ENCODE measurements around the gene RELT. TPM values are rescaled to one million over a fixed set of nuclear protein-coding genes. Genes with fewer than 3 reads are reported as not detected.

Gene RELT
- total and polyA plus RNA-seq, 2 donors, result 9.9 to 10.4 TPM

- no peaks in the 10 kb centered on the region for H3K4me1 ChIP-seq (ENCODE audit: control insufficient read depth in 2 of 2, insufficient read depth in 2 of 2, low read length in 2 of 2)
- no peak overlapping the region for H3K27ac ChIP-seq (ENCODE audit: low read depth in 1 of 2, low read length in 1 of 2)
- no peaks in the 10 kb centered on the region for H3K36me3 ChIP-seq (ENCODE audit: control insufficient read depth in 2 of 2, insufficient read depth in 2 of 2, low read length in 1 of 2)
- 95% methylated on average over 2 of the region's 2 CpGs for WGBS
- no peaks in the 10 kb centered on the region for H3K9me3 ChIP-seq (ENCODE audit: control insufficient read depth in 2 of 2, insufficient read depth in 1 of 2, low read length in 1 of 2)
- DNase-seq (ENCODE audit: low read depth in 6 of 9, low spot score in 9 of 9), result no peak
- H3K4me3 ChIP-seq (ENCODE audit: low read length in 2 of 2), result no peak overlapping the region
- H3K27me3 ChIP-seq (ENCODE audit: control insufficient read depth in 2 of 2, insufficient read depth in 1 of 2, low read length in 1 of 2), result no peaks in the 10 kb centered on the region
Measured at GRCh38 chr11:73446766-73447165, 70.6 kb downstream of the RELT start.

Other genes with a start within 250 kb of the RELT start
- gene FCHSD2, start 234.1 kb upstream of the RELT start, total RNA-seq, result 12.5 TPM
- gene FCHSD2, start 234.1 kb upstream of the RELT start, polyA plus RNA-seq, result 22.3 TPM
- 0.52 TPM for gene P2RY2, start 158.1 kb upstream of the RELT start, total RNA-seq
- gene P2RY2, start 158.1 kb upstream of the RELT start, polyA plus RNA-seq, result 0.75 TPM
- gene P2RY6, start 104.1 kb upstream of the RELT start, total RNA-seq, result 1.3 TPM
- 2.9 TPM for gene P2RY6, start 104.1 kb upstream of the RELT start, polyA plus RNA-seq
- 2.5 TPM for gene ARHGEF17, start 68.1 kb upstream of the RELT start, total RNA-seq
- 8.9 TPM for gene ARHGEF17, start 68.1 kb upstream of the RELT start, polyA plus RNA-seq
- gene FAM168A, start 221.7 kb downstream of the RELT start, total RNA-seq, result 9.7 TPM
- 6.8 TPM for gene FAM168A, start 221.7 kb downstream of the RELT start, polyA plus RNA-seq